HTR-8/SVneo (cell line): ENCODE measurements around the gene DNAJC4.
A peak's percentile ranks its signal among the peaks of the same experiment; 100 is the strongest.

Experiments
- DNase-seq: peaks from one replicate; pipeline ENCODE4 v3.0.0; 2011; ENCODE audit warnings: low spot score, mixed read lengths; ENCODE audit not compliant: insufficient read length
- FAIRE-seq: peaks from 2 replicates; lab custom pipeline; 2011; peaks lifted over from hg19 to GRCh38; lab: Jason Lieb, UNC

The DNAJC4 gene, protein sequence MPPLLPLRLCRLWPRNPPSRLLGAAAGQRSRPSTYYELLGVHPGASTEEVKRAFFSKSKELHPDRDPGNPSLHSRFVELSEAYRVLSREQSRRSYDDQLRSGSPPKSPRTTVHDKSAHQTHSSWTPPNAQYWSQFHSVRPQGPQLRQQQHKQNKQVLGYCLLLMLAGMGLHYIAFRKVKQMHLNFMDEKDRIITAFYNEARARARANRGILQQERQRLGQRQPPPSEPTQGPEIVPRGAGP

DNA sequence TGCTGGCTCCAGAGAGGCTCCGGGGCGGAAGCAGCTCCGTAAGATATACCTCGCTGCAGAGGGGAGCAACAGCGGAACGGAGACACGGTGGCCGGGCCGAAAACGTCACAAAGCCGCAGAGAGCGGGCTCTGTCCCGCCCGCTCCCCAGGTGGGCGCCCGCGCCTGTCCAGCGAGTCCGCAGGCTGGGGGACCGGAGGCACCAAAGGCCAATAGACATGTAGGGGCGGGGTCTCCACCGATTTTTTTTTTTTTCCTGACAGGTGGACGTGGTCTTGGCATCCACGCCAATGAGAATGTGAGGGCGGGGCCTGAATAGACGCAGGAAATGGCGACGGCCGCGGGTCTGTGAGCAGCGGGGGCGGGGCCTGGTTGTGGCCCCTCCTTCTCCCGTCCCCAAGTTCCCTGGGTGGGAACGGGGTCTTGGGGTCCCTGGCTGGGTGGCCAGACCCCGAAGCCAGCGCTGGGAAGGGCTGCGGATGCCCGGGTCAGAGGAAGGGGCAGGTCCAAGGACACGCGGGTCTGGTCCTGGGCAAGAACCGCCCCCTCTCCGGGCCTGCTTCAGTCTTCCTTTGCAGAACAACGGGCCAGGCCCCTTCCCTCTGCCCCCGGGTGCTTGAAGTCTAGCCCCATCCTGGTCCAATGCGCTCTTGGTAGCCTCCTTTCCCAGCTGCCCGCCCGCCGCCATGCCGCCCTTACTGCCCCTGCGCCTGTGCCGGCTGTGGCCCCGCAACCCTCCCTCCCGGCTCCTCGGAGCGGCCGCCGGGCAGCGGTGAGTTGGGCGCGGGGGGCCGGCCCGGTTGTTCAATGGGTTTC lies at the start of gene DNAJC4:
Gene DNAJC4 (plus strand): TSS at position 378 of the 814 bp plus-strand sequence. CDS start 307 bp downstream, at position 685.
- no peak for FAIRE-seq
- DNase-seq, result peak; percentile 82

DNA sequence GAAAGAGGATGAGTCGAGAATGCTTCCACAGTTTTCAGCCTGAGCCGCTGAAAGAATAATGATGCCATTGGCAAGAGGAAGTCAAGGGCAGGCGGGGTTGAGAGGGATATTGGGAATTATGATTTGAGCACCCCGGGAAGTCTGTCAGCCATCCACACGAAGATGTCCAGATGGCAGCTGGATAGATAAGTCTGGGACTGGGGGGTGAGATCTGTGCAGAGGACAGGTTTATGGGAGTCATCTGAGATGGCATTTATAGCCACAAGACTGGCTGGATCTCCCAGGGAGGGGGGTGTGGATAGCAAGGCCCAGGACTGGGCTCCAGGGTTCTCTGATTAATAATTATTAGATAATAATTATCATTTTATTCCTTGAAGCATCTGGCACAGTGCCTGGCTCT lies 49.5 kb upstream of the DNAJC4 start:
- no peak for DNase-seq
- FAIRE-seq, result no peak

DNA sequence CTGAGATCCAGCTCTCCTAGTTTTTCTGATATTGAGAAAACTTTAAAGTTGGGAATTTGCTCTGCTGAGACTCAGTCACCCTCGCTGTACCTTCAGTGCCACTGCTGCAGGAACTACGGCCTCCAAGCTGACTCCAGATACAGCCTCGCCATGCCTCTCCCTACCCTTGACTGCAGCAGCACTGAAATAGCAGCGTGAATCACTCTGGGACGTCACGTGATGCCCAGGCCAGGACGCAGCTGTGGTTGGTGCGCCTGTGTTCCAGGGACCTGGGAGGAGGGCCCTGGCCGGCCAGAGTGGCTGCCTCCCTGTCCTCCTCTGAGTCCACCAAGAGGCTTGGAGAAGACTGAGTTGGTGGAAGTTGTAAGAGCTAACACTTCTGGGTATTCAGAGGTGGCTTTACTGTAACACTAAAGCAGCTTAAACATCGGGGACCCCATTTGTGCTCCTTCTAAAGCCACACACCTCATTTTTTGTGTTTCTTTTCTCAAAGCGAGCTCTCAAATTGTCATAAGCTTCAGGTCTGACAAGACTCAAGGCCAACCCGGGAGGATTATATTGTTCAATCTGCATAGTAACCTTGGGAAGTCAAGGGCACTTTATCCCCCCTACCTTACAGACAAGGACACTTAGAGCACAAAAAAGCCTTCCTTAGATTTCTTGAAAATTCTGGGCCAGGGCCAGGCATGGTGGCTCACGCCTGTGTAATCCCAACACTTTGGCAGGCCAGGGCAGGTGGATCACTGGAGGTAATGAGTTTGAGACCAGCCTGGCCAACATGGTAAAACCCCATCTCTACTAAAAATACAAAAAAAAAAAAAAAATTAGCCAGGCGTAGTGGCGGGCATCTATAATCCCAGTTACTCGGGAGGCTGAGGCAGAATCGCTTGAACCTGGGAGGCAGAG lies 48.6 kb upstream of the DNAJC4 start:
- DNase-seq (peak; percentile 89), FAIRE-seq (peak; percentile 83)

DNA sequence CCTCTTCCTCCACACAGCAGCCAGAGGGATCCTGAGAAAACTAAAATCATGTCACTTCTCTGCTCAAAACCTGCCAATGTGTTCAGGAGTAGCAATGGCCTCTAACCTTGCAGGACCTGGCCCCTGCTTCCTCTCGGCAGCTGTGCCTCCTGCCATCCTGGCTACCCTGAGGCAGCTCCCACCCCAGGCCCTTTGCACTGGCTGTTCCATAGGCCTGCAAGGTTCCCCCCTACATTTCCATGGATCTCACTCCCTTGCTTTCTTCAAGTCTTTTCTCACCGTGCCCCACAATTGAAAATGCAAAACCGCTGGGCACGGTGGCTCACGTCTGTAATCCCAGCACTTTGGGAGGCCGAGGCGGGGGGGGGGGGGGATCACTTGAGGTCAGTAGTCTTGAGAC lies 46.5 kb upstream of the DNAJC4 start:
- no peak for DNase-seq
- no peak for FAIRE-seq

DNA sequence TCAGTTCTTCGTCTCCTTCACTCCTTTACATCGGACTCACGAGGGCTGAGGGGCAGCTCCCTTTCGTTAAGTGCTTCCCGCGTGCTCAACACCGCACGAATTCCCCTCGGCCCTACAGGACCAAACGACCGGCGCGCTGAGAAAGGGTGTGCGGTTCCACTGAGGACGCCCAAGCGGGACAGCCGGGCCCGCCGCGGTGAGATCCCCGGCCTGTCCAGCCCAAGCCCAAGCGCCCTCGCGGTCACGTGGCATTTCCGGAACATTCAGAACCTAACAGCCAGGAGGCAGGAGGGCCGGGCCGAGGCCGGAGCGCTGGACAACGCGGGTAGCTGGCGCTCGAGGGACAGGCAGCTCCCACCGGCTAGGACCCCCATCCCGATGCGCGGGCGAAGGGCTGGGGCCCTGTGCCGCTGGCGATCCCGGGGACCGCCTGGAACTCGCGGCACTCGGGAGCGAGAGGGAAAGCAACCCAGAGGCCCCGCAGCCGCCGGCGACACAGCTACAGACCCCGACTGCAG lies 45.1 kb upstream of the DNAJC4 start:
- FAIRE-seq, result no peak
- DNase-seq, result peak; percentile 45

DNA sequence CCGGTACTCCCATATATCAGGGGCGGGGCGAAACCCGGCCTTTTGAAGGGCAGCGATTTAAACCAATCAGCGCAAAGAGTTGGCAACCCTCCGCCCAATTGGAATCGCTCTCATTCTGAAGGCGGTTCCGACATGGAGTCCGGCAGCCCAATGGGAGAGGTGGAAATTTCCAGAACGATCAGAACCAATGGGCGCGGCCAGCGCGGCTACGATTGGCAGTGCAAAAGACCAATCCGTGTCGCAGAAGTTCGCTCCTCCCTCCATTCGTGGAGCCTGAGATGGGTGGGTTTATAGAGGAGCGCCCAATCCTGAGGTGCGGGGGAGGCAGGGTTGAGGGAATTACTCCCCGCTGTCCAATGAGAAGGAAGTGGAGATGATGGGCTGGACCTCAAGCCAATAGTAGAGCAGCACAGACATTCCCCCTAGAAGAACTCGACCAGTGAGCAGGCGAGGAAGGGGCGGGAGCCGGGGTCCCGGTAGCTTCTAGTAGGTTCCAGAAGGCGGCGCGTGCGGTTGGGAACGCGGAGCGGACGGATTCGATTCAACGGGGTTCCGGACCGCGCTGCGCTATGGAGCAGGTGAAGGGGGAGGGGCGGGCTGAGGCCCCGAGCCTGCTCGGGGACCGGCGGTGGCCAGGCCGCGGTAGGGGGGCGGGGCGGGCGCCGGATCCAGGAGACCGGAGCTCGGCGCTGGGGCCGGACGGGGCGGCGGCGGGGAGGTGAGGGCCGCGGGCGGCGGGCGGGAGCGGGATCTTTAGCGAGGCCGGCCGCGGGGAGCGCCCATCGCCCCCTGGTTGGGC lies 44.5 kb upstream of the DNAJC4 start, which contains the start of gene STIP1:
Gene STIP1 (plus strand): TSS at position 479 of the 799 bp plus-strand sequence. CDS start 91 bp downstream, at position 570.
- FAIRE-seq (no peak), DNase-seq (peak; percentile 99)

DNA sequence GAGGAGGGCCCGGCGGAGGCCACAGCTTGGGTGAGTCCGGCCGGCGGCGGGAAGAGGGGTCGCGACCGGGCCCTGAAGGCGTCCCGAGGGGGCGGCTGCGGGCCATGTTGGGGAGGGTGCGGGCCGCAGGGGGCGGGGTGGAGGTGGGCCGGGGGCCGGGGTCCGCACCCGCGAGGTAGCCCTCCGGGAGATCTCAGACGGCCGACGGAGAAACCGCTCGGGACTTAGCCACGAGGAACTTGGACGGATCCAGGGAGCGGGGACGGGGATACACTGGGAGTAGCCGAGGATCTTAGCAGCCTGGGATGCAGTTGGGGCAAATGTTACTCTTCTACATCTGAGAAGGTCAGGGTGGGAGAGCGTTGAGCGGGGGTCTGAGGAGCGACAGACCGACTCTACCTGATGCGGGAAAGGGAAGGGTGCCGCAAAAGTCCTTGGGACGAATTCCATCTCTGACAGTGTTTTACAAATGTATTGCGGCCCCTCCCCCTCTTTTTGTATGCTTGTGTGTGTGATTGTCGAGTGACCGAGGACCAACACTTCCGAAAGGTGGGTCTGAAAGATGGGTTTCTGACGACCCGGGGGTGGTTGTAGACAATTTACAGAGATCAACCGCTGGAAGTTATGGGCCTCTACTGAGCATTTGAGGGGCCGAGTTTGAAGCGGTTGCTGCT lies 43.7 kb upstream of the DNAJC4 start:
- no peak for FAIRE-seq

DNA sequence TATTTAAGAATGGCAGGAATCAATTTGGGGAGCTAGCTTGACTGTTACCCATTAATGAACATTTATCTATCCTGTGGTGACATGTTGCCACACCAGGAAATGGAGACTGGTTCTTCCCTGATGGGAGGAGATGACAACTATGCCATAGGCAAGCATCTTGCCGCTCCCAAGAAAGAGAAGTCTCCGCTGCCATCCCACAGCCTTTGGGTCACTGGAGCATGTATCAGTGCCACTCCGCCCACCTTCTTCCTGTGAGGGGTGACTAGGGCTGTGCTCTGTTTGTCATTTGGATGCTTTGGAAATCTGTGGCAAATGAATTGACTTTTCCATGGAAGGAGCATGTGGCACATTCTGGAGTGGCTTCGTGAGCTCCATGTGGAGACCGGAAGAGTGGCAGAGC lies 37.9 kb upstream of the DNAJC4 start:
- DNase-seq (no peak), FAIRE-seq (no peak)

More for the DNA sequence above, 43.7 kb upstream of the DNAJC4 start:
- DNase-seq, result no peak

DNA sequence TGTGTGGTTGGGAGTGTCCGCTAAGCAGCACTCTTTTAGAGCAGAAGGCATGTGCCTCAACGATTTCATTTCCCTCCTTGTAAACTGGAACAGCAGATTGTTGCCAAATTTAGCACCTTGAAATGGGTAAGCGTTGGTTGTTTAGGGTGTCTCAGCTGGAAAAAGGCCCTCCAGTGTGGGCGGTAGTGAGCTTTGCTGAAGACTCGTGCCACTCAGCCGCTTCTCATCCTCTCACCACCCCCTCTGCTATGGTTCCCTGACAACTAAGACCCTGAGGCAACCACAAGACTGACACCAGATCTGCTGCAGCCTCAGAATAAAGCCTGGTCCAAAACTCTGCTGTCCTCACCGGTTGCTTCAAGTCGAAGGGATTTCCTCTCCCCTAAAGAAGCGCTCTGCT lies 33.7 kb upstream of the DNAJC4 start:
- no peak for DNase-seq

DNA sequence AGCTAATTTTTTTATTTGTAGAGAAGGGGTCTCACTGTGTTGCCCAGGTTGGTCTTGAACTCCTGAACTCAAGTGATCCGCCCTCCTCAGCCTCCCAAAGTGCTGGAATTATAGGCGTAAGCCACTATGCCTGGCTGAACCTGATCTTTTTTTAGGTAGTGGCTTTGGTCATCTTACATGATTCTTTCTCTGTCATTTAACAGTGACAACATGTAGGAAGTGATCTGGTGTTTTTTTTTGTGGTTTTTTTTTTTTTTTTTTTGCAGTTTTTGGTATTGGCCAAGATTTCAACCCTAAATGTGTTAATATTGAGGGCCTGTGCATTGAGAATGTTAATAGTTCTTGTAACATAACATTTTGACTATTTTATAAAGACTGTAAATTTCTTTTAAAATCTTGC lies 31.8 kb upstream of the DNAJC4 start:
- no peak for FAIRE-seq

More for the DNA sequence above, 33.7 kb upstream of the DNAJC4 start:
- FAIRE-seq, result no peak

DNA sequence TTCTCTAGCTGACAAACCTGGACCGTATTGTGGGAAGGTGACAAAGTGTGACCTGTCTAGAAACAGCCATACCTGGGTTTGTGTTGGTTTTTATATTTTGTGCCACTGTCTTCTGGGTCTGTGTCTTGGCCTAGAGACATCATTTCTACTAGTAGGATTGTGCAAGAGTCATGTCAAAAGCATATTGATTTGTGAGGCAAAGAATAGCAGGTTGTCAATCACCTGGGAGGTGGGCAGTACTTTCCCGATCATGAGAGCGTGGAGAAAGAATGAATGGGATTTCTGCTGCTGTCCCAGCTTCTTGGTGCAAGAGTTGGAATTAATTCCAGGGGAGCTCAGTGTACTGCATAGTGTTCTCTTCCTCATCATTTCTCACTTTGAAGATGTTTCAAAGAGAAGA lies 28.8 kb upstream of the DNAJC4 start:
- DNase-seq (no peak), FAIRE-seq (no peak)

More for the DNA sequence above, 31.8 kb upstream of the DNAJC4 start:
- DNase-seq, result no peak

DNA sequence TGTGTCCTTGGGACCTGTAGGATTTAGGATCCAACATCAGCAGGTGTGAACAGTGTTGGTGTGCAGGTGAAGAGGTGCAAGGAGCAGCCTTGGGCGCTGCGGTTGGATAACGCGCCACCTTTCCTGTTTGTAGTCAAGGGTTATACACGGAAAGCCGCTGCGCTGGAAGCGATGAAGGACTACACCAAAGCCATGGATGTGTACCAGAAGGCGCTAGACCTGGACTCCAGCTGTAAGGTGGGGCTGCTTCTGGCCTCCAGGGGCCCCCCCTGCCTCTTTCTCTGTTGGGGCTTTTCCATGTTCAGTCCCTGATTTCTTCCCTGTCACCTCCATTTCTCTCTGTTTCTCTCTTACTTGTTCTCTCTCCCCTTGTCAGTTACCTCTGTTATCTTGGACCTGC lies 27.4 kb upstream of the DNAJC4 start:
- FAIRE-seq (no peak), DNase-seq (no peak)

DNA sequence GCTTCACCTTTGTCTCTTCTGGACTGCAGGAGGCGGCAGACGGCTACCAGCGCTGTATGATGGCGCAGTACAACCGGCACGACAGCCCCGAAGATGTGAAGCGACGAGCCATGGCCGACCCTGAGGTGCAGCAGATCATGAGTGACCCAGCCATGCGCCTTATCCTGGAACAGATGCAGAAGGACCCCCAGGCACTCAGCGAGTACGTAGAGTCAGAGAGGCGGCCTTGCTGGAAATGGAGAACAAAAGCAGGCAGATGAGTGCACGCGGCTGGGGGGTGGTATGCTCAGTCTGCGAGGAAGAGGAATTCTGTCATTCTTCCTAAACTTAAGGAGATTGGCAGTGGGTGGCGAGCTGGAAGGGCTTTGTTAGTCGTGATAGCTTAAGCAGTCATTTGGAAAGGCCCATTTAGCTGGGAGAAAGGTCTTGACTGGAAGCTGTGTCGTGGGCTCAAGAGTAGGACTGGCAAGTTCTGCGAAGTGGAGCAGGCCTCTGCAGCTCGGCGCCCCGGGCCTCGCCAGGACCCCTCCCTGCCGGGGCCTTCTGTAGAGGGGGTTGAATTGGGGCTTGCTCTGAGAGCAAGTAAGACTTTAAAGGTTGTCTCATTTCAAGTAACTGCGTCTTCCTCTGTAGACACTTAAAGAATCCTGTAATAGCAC lies 26.8 kb upstream of the DNAJC4 start:
- FAIRE-seq (no peak), DNase-seq (no peak)

DNA sequence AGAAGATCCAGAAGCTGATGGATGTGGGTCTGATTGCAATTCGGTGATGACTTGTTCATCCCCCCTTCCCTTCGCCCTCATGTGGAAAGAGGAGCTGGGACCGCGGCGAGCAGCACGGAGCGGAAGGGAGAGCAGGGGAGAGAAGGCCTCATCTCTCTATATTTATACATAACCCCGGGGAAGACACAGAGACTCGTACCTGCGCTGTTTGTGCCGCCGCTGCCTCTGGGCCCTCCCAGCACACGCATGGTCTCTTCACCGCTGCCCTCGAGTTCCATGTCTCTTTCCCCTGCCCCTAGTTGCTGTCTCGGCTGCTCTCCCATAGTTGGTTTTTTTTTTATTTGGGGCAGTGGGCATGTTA lies 26.3 kb upstream of the DNAJC4 start:
- FAIRE-seq, result no peak

DNA sequence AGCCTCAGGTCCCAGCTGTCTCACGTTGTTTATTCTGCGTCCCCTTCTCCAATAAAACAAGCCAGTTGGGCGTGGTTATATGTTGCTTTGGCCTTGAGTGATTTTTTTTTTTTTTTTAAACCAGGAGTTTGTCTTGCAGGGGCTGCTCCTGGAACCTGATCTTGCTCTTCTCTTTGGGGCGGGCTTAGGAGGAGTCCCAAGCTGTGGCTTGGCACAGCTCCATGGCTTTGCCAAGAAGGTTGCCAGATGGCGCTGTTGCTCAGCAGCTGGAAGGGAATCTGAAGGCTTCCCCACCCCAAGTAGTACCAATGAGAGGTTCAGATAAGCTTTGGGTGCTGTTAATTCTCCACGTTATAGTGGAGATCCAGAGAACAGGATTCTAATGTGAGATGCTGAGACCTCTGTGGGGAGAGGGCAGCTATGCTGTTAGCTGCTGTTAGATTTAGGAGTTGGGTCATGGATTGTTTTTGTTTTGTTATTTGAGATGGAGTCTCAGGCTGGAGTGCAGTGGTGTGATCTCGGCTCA lies 25.8 kb upstream of the DNAJC4 start:
- DNase-seq (peak; percentile 91), FAIRE-seq (no peak)

More for the DNA sequence above, 26.3 kb upstream of the DNAJC4 start:
- DNase-seq, result no peak

DNA sequence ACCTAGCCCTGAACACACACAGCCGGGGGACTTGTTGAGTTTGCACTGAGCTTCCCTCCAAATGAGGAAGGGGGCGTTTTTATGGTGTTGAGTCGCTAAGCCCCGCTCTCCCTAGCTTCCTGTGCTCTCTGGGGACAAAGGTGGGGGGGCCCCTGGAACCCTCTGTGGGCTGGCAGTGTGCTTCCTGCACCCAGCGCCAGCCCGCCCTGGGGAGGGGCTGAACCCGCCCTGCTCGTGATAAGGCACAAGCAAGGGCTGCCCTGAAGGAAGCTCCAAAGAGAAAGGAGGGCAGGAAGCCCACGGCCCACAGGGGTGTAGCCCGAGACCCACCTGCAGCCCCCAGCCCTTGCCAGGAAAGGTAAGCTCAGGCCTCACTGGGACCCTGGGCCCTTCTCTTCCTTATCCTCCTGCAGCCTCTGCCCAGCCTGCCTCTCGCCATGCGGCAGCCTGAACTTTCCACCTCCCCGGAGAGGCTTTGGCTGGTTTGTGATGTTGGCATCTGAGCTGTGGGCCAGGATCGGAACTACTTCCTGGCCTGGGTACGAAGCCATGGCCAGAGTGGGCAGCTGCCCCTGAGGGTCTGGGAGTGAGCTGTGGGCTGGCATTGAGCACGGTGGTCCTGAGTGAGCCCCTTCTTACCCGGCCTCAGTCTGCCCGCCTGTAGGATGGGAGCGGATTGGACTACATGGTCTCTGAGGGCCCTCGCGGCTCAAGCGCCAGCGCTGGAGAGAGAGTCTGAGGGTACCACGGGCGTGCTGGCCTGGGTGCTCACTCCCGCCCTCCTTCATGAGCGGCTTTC lies 23.7 kb upstream of the DNAJC4 start, which contains the start of gene FERMT3:
Gene FERMT3 (plus strand): TSS at position 265 of the 799 bp plus-strand sequence. CDS start 644 bp downstream, outside the sequence.
- FAIRE-seq (no peak), DNase-seq (no peak)
